ENCODE results near the gene CPEB3. TPM values are rescaled to one million over a fixed set of nuclear protein-coding genes. Genes with fewer than 3 reads are reported as not detected.

The CPEB3 gene
- total and polyA plus RNA-seq, 2 donors (not counting 3 experiments of a cell fraction or from before 2014, with no cell fraction given), result 0.80 to 2.2 TPM

- Histone ChIP-seq H2AFZ (ENCODE audit: low read depth, low read length) (no peak overlapping the region), H3K9me3 (replicated peaks; ENCODE audit: control insufficient read depth, insufficient read depth, low read length) (no peaks in the 10 kb centered on the region), H3K9me1 (replicated peaks; ENCODE audit: control insufficient read depth, extremely low read depth, insufficient read depth, low read length) (no peaks in the 10 kb centered on the region), H3K9ac (replicated peaks; ENCODE audit: extremely low read depth, insufficient read depth, low read length) (no peak overlapping the region), H3K4me2 (ENCODE audit: insufficient read depth, low read length) (no peak overlapping the region), H3K79me2 (ENCODE audit: control insufficient read depth, insufficient read depth, low read length) (no peaks in the 10 kb centered on the region), H3K4me1 (ENCODE audit: control insufficient read depth, extremely low read depth, insufficient read depth, low read length) (no peaks in the 10 kb centered on the region), H4K20me1 (replicated peaks; ENCODE audit: control insufficient read depth, extremely low read depth, insufficient read depth, low read length) (no peaks in the 10 kb centered on the region), H3K36me3 (ENCODE audit: control insufficient read depth in 2 of 2, extremely low read depth in 1 of 2, insufficient read depth in 2 of 2, low read length in 2 of 2) (no peaks in the 10 kb centered on the region), H3K4me3 (replicated peaks in 1 of 3; ENCODE audit: insufficient read depth in 1 of 3, low read depth in 1 of 3, low read length in 3 of 3) (no peak overlapping the region), H3K27me3 (ENCODE audit: control insufficient read depth in 2 of 2, insufficient read depth in 2 of 2, low read length in 2 of 2) (no peaks in the 10 kb centered on the region), H3K27ac (ENCODE audit: insufficient read depth, low read depth, low read length) (no peak overlapping the region)
- dilution Hi-C loops (cut with MboI; ENCODE audit: extremely low pct_ligation_motif_present, low sequenced_read_pairs), result no loop called here
- ChIA-PET CTCF (interaction anchor here (0.6 to 1.4 kb wide), 3 partner anchors 21 to 354 kb away, joined by 3 read pairs; no protein-coding TSS in a partner anchor), POLR2A (no interaction called here)
- DNase-seq (ENCODE audit: low read depth, low spot score), result no peak
- intact Hi-C loops (cut with micrococcal nuclease), result no loop called here
- TF ChIP-seq EZH2 (IDR thresholded peaks at IDR 0.05; ENCODE audit: borderline replicate concordance, low read depth, low read length, severe bottlenecking), result no peak
- no peak for TF ChIP-seq JUN (IDR thresholded peaks at IDR 0.05; ENCODE audit: borderline replicate concordance, insufficient read depth, insufficient read length, low read depth)
- TF ChIP-seq MAX (IDR thresholded peaks at IDR 0.05; ENCODE audit: insufficient read depth, insufficient read length), result no peak
- no peak for FAIRE-seq
- no TSS peak for BruUV-seq (replicated peaks)
These were observed 224.5 kb downstream of the CPEB3 start for GRCh38 chr10:92066386-92066785.

GRCh38 chr10:92064506-92064905 is 226.4 kb downstream of the CPEB3 start:
- no peaks in the 10 kb centered on the region for H3K4me1 ChIP-seq (ENCODE audit: control insufficient read depth, extremely low read depth, insufficient read depth, low read length)
- H3K9ac ChIP-seq (replicated peaks; ENCODE audit: extremely low read depth, insufficient read depth, low read length), result no peak overlapping the region
- H3K4me3 ChIP-seq (replicated peaks in 1 of 3; ENCODE audit: insufficient read depth in 1 of 3, low read depth in 1 of 3, low read length in 3 of 3), result no peak overlapping the region
- BruUV-seq (replicated peaks), result no TSS peak
- dilution Hi-C loops (cut with MboI; ENCODE audit: extremely low pct_ligation_motif_present, low sequenced_read_pairs) (no loop called here), intact Hi-C loops (cut with micrococcal nuclease) (no loop called here)
- no peaks in the 10 kb centered on the region for H3K36me3 ChIP-seq (ENCODE audit: control insufficient read depth in 2 of 2, extremely low read depth in 1 of 2, insufficient read depth in 2 of 2, low read length in 2 of 2)
- DNase-seq (ENCODE audit: low read depth, low spot score), result no peak
- H3K9me3 ChIP-seq (replicated peaks; ENCODE audit: control insufficient read depth, insufficient read depth, low read length), result no peaks in the 10 kb centered on the region
- H3K27me3 ChIP-seq (ENCODE audit: control insufficient read depth in 2 of 2, insufficient read depth in 2 of 2, low read length in 2 of 2), result no peaks in the 10 kb centered on the region
- no peak overlapping the region for H3K4me2 ChIP-seq (ENCODE audit: insufficient read depth, low read length)
- no peak overlapping the region for H2AFZ ChIP-seq (ENCODE audit: low read depth, low read length)
- TF ChIP-seq POLR2A (IDR thresholded peaks at IDR 0.05; ENCODE audit: low read depth, low read length) (no peak), GATA2 (IDR thresholded peaks at IDR 0.05; ENCODE audit: insufficient read depth, insufficient read length, low read depth, low read length) (no peak), EZH2 (IDR thresholded peaks at IDR 0.05; ENCODE audit: borderline replicate concordance, low read depth, low read length, severe bottlenecking) (no peak), CTCF (IDR thresholded peaks at IDR 0.05; ENCODE audit: extremely low read depth in 1 of 2, insufficient read depth in 1 of 2, low read depth in 1 of 2, low read length in 2 of 2) (no peak), POLR2AphosphoS5 (IDR thresholded peaks at IDR 0.05; ENCODE audit: insufficient read depth, low read depth, low read length) (no peak), FOS (IDR thresholded peaks at IDR 0.05; ENCODE audit: borderline replicate concordance, insufficient read depth, low read length) (no peak), MYC (IDR thresholded peaks at IDR 0.05; ENCODE audit: low read depth, low read length) (no peak), JUN (IDR thresholded peaks at IDR 0.05; ENCODE audit: borderline replicate concordance, insufficient read depth, insufficient read length, low read depth) (no peak), MAX (IDR thresholded peaks at IDR 0.05; ENCODE audit: insufficient read depth, insufficient read length) (no peak)
- no peaks in the 10 kb centered on the region for H4K20me1 ChIP-seq (replicated peaks; ENCODE audit: control insufficient read depth, extremely low read depth, insufficient read depth, low read length)
- ChIA-PET POLR2A (no interaction called here), CTCF (no interaction called here)
- H3K79me2 ChIP-seq (ENCODE audit: control insufficient read depth, insufficient read depth, low read length), result no peaks in the 10 kb centered on the region
- no peak for FAIRE-seq
- no peaks in the 10 kb centered on the region for H3K9me1 ChIP-seq (replicated peaks; ENCODE audit: control insufficient read depth, extremely low read depth, insufficient read depth, low read length)
- no peak overlapping the region for H3K27ac ChIP-seq (ENCODE audit: insufficient read depth, low read depth, low read length)

All from endothelial cell of umbilical vein (primary cell).